NB4 (cell line): ENCODE results near the gene SBSN.

ENCODE experiments used
- DNase-seq: peaks from one replicate; pipeline ENCODE4 v3.0.0; 2010; ENCODE audit warnings: low read depth
- H3K4me3 ChIP-seq: one replicate; pipeline ENCODE4 v1.5.1; 2011; ENCODE audit warnings: mild to moderate bottlenecking, low read depth, low read length, moderate library complexity
- CTCF ChIP-seq: IDR thresholded peaks from one replicate; pipeline ENCODE4 v1.5.1; 2012; ENCODE audit warnings: low read depth, low read length
- MAX ChIP-seq: IDR thresholded peaks from 2 replicates; pipeline ENCODE4 v1.6.1; 2011; ENCODE audit warnings: low read depth, low read length
- MYC ChIP-seq: IDR thresholded peaks from 2 replicates; pipeline ENCODE4 v1.6.1; 2011; ENCODE audit warnings: low read depth, low read length
- POLR2A ChIP-seq: IDR thresholded peaks from 2 replicates; pipeline ENCODE4 v1.6.1; 2011; ENCODE audit warnings: mild to moderate bottlenecking; ENCODE audit not compliant: insufficient read length; ENCODE audit errors: extremely low read depth

The SBSN gene

DNA sequence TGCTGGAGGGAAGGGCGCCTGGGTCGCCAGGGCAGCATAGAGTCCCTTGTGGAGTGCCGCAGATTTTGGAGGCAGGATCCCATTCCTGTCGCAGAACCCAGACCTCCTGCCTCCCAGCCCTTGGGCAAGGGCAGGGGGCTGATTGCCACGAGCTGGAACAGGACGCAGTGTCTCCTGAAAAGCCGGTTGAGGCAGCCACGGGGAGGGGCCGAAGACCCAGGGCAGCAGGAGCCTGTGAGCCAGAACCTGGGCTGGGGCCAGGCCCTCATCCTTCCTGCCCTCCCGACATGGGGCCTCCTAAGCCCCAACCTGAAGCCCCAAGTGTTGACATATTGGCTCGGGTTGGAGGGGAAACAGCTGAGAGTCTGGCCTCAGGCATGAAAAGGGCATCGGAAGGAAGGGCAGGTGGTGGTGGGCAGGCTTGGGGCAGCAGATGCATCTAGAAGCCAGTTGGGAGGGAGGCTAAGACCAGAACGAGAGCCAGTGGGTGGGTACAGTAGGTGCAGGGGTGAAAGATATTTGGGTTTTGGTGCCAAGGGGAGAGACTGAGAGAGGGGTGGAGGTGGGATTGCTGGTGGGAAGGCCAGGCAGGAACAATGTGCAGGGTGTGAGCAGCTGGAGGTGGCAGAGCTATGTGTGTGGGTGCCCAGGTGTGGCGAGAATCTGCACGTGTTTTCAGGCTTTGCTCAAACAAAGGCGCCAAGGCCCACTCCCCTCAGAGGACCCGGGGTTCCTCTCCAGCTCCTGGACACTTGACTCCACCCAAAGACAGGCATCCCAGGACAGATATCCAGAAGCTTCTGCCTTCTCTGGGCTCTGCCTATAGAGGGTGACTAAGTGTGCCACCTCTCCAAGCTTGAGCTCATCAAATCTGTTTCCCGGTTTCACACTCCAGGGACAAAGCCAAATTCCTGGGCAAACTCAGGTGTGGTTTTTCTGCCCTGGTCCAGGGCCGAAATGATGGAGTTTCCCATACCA is 1.4 kb upstream of the SBSN start:
- TF ChIP-seq MYC (no peak), MAX (no peak)
- H3K4me3 ChIP-seq, result no peak overlapping the region
- DNase-seq, result no peak

GRCh38 chr19:35525873-35526272 is 2.2 kb downstream of the SBSN start:
- no peak overlapping the region for H3K4me3 ChIP-seq
- no peak for DNase-seq
- TF ChIP-seq POLR2A, result no peak

DNA sequence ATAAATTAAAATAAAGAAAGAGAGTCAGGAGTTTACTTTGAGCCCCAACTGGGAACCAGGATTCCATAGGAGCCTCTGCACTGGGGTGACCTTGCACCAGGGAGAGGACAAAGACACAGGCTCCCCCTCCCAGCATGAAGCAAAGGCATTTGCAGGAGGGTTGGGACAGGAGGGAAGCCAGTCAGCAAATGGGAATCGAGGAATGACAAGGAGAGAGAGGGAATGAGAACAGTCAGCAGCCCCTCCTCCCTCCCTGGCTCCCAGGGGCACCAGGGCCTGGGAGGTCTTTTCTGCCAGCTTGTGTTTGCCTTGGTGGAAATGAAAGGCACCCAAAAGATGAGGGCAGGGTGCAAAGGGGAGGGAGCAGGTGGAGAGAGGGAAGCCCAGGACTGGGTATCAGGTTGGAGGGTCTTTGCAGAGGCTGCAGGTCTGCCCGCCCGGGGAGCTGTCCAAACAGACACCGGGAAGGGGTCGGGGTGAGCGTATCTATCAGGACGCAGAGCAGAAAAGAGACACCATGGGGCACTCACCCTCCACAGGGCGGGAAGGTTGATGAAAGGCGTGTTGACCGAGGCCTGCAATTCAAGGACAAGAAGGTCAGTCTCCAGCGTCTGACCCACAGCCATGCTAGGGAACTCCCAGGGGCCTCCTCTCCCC is 3.8 kb downstream of the SBSN start:
- no peak overlapping the region for H3K4me3 ChIP-seq
- no peak for DNase-seq
- TF ChIP-seq MAX (no peak), POLR2A (no peak), CTCF (no peak), MYC (no peak)

GRCh38 chr19:35522745-35523327 is 5.3 kb downstream of the SBSN start:
- no peak for TF ChIP-seq MAX
- TF ChIP-seq CTCF, result no peak
- no peak for TF ChIP-seq POLR2A
- TF ChIP-seq MYC, result no peak
- DNase-seq, result no peak
- H3K4me3 ChIP-seq, result no peak overlapping the region

GRCh38 chr19:35521124-35521743 is 6.9 kb downstream of the SBSN start:
- no peak for TF ChIP-seq POLR2A
- TF ChIP-seq MAX, result no peak
- TF ChIP-seq CTCF, result no peak
- no peak for TF ChIP-seq MYC
- DNase-seq, result no peak
- H3K4me3 ChIP-seq, result no peak overlapping the region

GRCh38 chr19:35519291-35519690 is 8.8 kb downstream of the SBSN start:
- TF ChIP-seq MYC (no peak), POLR2A (no peak)
- no peak overlapping the region for H3K4me3 ChIP-seq
- DNase-seq, result no peak

GRCh38 chr19:35518313-35518712 is 9.8 kb downstream of the SBSN start:
- no peak for DNase-seq
- TF ChIP-seq CTCF, result no peak
- no peak for TF ChIP-seq POLR2A
- TF ChIP-seq MYC, result no peak
- TF ChIP-seq MAX, result no peak
- H3K4me3 ChIP-seq, result no peak overlapping the region
